ENCODE data around the gene DUSP8. TPM values are rescaled to one million over a fixed set of nuclear protein-coding genes. Genes with fewer than 3 reads are reported as not detected.

Gene DUSP8
- total and polyA plus RNA-seq, 4 donors = 2.0 to 17.0 (median 6.3) TPM

DNA sequence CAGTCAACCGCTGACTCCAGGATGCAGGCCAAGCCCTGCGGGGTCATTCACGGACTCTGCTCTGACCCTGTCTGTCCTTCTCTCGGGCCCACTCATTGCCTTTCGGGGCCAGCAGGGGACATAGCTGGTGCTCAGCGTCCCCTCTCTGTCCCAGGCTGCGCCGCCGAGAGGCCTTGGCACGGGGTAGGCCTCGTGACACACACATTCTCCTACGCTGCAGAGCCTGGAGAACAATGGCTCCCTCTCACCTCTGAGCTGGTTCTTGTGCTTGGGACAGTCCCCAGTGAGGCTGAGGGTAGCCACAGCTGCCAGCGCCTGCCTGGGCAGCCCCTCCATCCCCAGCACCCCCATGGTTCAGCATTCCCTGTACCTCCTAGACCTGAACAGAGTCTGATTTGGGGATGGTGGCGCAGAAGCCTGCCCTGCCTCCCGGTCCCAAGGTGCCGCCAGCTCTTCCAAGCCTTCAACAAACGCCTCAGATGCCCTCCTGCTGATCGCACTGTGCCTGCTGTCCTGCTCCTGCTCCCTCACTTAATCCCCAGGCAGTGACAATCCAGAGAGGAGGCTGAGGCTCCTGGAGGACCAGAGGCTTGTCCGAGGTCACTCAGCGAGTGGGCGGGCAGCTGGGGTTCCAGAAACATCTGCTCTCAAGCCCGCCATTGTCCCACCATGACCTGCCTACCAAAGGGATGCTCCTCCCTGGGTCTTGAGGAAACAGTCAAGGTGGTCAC is 30.4 kb downstream of the DUSP8 start:
- peaks cover 0 to 18% (median 17%) of the 10 kb centered on the region in 3 donors for H3K27me3 ChIP-seq (ENCODE audit: control insufficient read depth in 3 of 3, insufficient read depth in 3 of 3, low read length in 2 of 3)
- TF ChIP-seq, protein P1, sequence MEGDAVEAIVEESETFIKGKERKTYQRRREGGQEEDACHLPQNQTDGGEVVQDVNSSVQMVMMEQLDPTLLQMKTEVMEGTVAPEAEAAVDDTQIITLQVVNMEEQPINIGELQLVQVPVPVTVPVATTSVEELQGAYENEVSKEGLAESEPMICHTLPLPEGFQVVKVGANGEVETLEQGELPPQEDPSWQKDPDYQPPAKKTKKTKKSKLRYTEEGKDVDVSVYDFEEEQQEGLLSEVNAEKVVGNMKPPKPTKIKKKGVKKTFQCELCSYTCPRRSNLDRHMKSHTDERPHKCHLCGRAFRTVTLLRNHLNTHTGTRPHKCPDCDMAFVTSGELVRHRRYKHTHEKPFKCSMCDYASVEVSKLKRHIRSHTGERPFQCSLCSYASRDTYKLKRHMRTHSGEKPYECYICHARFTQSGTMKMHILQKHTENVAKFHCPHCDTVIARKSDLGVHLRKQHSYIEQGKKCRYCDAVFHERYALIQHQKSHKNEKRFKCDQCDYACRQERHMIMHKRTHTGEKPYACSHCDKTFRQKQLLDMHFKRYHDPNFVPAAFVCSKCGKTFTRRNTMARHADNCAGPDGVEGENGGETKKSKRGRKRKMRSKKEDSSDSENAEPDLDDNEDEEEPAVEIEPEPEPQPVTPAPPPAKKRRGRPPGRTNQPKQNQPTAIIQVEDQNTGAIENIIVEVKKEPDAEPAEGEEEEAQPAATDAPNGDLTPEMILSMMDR (IDR thresholded peaks at IDR 0.05; ENCODE audit: control extremely low read depth, extremely low read depth) = no peak
- H3K9me3 ChIP-seq (ENCODE audit: control insufficient read depth in 4 of 4, insufficient read depth in 3 of 4, low read length in 3 of 4) = no peaks in the 10 kb centered on the region
- no peak overlapping the region for H3K27ac ChIP-seq (ENCODE audit: low read depth in 1 of 2, low read length in 1 of 2)
- no peaks in the 10 kb centered on the region for H3K4me1 ChIP-seq (ENCODE audit: control insufficient read depth in 5 of 5, insufficient read depth in 5 of 5, low read length in 5 of 5)
- H3K36me3 ChIP-seq (ENCODE audit: control insufficient read depth in 4 of 4, insufficient read depth in 4 of 4, low read length in 4 of 4) = no peaks in the 10 kb centered on the region
- whole genome bisulfite sequencing, 2 donors = 87 to 88% methylated on average over 22 of the region's 22 CpGs
- no peak overlapping the region for H3K9ac ChIP-seq (ENCODE audit: insufficient read depth in 1 of 2, low read length in 2 of 2)
- no peak overlapping the region for H3K4me3 ChIP-seq
- ATAC-seq (ENCODE audit: insufficient read depth, low FRiP score) = no peak
- DNase-seq = no peak

DNA sequence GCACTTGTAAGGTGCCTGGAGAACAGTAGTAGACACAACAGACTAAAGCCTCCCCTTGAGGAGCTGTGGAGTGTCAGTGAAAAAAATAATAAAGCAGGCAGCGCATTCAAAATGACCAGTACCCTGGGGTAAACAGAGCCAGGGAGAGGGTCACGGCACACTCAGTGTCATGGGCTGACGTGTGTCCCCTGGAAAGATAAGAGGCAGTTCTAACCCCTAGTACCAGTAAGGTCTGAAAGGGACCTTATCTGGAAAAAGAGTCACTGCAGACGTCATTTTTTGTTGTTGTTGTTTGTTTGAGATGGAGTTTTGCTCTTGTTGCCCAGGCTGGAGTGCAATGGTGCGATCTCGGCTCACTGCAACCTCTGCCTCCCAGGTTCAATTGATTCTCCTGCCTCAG is 32.0 kb downstream of the DUSP8 start:
- DNase-seq (no peak), ATAC-seq (ENCODE audit: insufficient read depth, low FRiP score) (no peak)
- TF ChIP-seq, protein P1 (IDR thresholded peaks at IDR 0.05; ENCODE audit: control extremely low read depth, extremely low read depth) = no peak
- H3K9ac ChIP-seq (ENCODE audit: insufficient read depth in 1 of 2, low read length in 2 of 2) = no peak overlapping the region
- no peak overlapping the region for H3K27ac ChIP-seq (ENCODE audit: low read depth in 1 of 2, low read length in 1 of 2)
- H3K4me3 ChIP-seq = no peak overlapping the region
- peaks cover 0 to 10% (median 9%) of the 10 kb centered on the region in 3 donors for H3K27me3 ChIP-seq (ENCODE audit: control insufficient read depth in 3 of 3, insufficient read depth in 3 of 3, low read length in 2 of 3)
- no peaks in the 10 kb centered on the region for H3K36me3 ChIP-seq (ENCODE audit: control insufficient read depth in 4 of 4, insufficient read depth in 4 of 4, low read length in 4 of 4)
- 91 to 93% methylated on average over 6 of the region's 6 CpGs for WGBS, 2 donors
- H3K9me3 ChIP-seq (ENCODE audit: control insufficient read depth in 4 of 4, insufficient read depth in 3 of 4, low read length in 3 of 4) = no peaks in the 10 kb centered on the region
- peaks cover 0 to 7% (median 3%) of the 10 kb centered on the region in 5 donors for H3K4me1 ChIP-seq (ENCODE audit: control insufficient read depth in 5 of 5, insufficient read depth in 5 of 5, low read length in 5 of 5)

DNA sequence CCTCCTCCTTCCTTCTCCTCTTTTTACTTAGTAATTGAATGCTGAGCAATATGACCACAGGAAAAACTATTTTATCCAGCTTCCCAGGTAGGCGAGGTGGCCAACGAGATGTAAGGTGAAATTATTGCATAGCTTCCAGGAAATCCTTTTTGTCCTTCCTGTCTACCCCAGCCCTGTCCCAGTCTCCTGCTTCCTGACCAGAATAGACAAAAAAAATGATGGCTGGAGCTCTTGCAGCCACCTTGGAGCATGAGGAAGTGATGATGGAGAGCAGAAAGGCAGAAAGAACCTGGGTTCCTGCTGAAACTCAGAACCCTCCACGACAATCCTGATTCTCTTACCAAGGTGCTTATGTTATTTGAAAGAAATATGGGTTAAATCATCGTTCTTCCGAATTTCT is 33.9 kb downstream of the DUSP8 start:
- no peak for DNase-seq
- Histone ChIP-seq H3K36me3 (ENCODE audit: control insufficient read depth in 4 of 4, insufficient read depth in 4 of 4, low read length in 4 of 4) (peaks cover 0 to 6% (median 0%) of the 10 kb centered on the region in 4 donors), H3K9me3 (ENCODE audit: control insufficient read depth in 4 of 4, insufficient read depth in 3 of 4, low read length in 3 of 4) (no peaks in the 10 kb centered on the region), H3K4me3 (no peak overlapping the region), H3K27me3 (ENCODE audit: control insufficient read depth in 3 of 3, insufficient read depth in 3 of 3, low read length in 2 of 3) (peaks cover 0 to 7% (median 4%) of the 10 kb centered on the region in 3 donors), H3K9ac (ENCODE audit: insufficient read depth in 1 of 2, low read length in 2 of 2) (no peak overlapping the region), H3K27ac (ENCODE audit: low read depth in 1 of 2, low read length in 1 of 2) (no peak overlapping the region), H3K4me1 (ENCODE audit: control insufficient read depth in 5 of 5, insufficient read depth in 5 of 5, low read length in 5 of 5) (peaks cover 0 to 21% (median 3%) of the 10 kb centered on the region in 5 donors)
- TF ChIP-seq, protein P1 (IDR thresholded peaks at IDR 0.05; ENCODE audit: control extremely low read depth, extremely low read depth) = no peak
- WGBS, 2 donors = 79 to 80% methylated on average over 5 of the region's 5 CpGs
- no peak for ATAC-seq (ENCODE audit: insufficient read depth, low FRiP score)
